Mammary epithelial cell (primary cell): ENCODE results near the gene YARS2.

Source experiments
- EZH2 ChIP-seq: IDR thresholded peaks from 2 replicates; pipeline ENCODE4 v1.6.1; 2012; ENCODE audit warnings: low read length, inconsistent platforms, borderline replicate concordance
- TF ChIP-seq, protein P1 (sequence below), 2 donors: IDR thresholded peaks in 1 of 2; conservative IDR thresholded peaks in 1 of 2; 2 replicates each; pipeline ENCODE4 v1.5.1; 2011 to 2012; ENCODE audit warnings: inconsistent platforms in 2 of 2, low read length in 2 of 2, mild to moderate bottlenecking in 2 of 2, control low read depth in 1 of 2, low read depth in 1 of 2; ENCODE audit not compliant: insufficient read depth in 1 of 2; ENCODE audit errors: extremely low read depth in 1 of 2

GRCh38 chr12:32708926-32709325 lies 46.8 kb downstream of the YARS2 start:
- TF ChIP-seq, protein P1, sequence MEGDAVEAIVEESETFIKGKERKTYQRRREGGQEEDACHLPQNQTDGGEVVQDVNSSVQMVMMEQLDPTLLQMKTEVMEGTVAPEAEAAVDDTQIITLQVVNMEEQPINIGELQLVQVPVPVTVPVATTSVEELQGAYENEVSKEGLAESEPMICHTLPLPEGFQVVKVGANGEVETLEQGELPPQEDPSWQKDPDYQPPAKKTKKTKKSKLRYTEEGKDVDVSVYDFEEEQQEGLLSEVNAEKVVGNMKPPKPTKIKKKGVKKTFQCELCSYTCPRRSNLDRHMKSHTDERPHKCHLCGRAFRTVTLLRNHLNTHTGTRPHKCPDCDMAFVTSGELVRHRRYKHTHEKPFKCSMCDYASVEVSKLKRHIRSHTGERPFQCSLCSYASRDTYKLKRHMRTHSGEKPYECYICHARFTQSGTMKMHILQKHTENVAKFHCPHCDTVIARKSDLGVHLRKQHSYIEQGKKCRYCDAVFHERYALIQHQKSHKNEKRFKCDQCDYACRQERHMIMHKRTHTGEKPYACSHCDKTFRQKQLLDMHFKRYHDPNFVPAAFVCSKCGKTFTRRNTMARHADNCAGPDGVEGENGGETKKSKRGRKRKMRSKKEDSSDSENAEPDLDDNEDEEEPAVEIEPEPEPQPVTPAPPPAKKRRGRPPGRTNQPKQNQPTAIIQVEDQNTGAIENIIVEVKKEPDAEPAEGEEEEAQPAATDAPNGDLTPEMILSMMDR (conservative IDR thresholded peaks at IDR 0.05 in 1 of 2, IDR thresholded peaks at IDR 0.05 in 1 of 2; ENCODE audit: extremely low read depth in 1 of 2, insufficient read depth in 1 of 2, low read depth in 1 of 2, low read length in 2 of 2) = no peak
- no peak for TF ChIP-seq EZH2
